ENCODE data around the gene SUN2. TPM values are rescaled to one million over a fixed set of nuclear protein-coding genes. Genes with fewer than 3 reads are reported as not detected.

SUN2 gene
- total and polyA plus RNA-seq, 2 of the 13 experiments (the other 11 are each of a cell fraction or from before 2014, with no cell fraction given), result 45.6 to 56.6 TPM

DNA sequence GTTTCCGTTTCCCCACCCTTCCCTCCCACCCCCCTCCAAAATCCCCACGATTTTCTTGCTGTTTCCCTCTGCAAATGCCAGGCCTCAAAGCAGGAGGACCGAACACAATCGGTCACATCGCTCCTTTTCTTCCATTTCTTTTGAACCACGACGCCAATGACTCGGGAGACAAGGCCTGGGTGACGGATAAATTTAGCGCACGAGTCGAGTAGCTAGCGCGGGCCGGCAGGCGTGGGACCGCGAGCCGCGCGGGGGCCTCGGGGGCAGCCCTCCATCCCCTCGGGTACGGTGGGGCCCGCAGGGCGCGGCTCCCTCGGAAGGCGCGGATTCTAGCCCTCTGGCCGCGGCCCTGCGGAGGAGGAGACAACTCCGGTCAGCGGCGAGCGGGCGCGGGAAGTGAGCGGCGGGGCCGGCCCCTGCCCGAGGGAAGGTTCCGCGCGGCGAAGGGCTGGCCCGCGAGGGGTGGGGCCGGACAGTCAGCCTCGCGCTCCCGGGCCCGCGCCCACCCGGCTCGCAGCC, 55.5 kb downstream of the SUN2 start:
- in situ Hi-C loops (cut with HindIII; ENCODE audit: extremely low pct_ligation_motif_present, low pct_unique_long_range_greater_than_20kb), result no loop called here
- WGBS (ENCODE audit: low lambda C conversion rate), result under 1% methylated on average over 17 of the region's 57 CpGs
- Histone ChIP-seq H3K36me3 (replicated peaks in 1 of 2; ENCODE audit: control insufficient read depth in 1 of 2, insufficient read depth in 2 of 2, low read length in 2 of 2) (no peaks in the 10 kb centered on the region), H3K4me2 (ENCODE audit: low read depth, low read length) (peak overlapping the region; percentile 76), H3K27ac (ENCODE audit: extremely low read length, insufficient read depth, low read length) (peak overlapping the region; percentile 84), H3K4me3 (replicated peaks in 1 of 3; ENCODE audit: insufficient read depth in 1 of 3, low read depth in 2 of 3, low read length in 3 of 3) (peak overlapping the region; percentile 77 to 98 (median 91)), H3K9ac (ENCODE audit: insufficient read depth, low read depth, low read length) (peak overlapping the region; percentile 95), H3K27me3 (ENCODE audit: control insufficient read depth in 1 of 2, insufficient read depth in 2 of 2, low read length in 2 of 2) (no peaks in the 10 kb centered on the region; a peak in 1 of 5 replicates), H3K9me3 (ENCODE audit: low read length) (no peaks in the 10 kb centered on the region), H2AFZ (ENCODE audit: low read length) (no peak overlapping the region), H4K20me1 (ENCODE audit: insufficient read depth, low read length) (peaks cover 5% of the 10 kb centered on the region; the same call in 1 of the 2 replicates), H3K79me2 (ENCODE audit: insufficient read depth, low read length) (peaks cover 37% of the 10 kb centered on the region), H3K4me1 (ENCODE audit: insufficient read depth, low read length) (peaks cover 67% of the 10 kb centered on the region)
- POLR2A ChIA-PET, result interaction anchor here (9.9 kb wide), 1 partner anchor 17 kb away, joined by 102 read pairs; the partner anchor contains the start of gene TOMM22
- peak; percentile 35 for DNase-seq (ENCODE audit: low spot score)
- intact Hi-C loops (cut with micrococcal nuclease; ENCODE audit: unreplicated experiment), result no loop called here
- no TSS peak for BruUV-seq (replicated peaks)
- peak; percentile 32 for ATAC-seq
- no peak for FAIRE-seq
- CTCF ChIA-PET (ENCODE audit: low intra/inter-chr PET ratio, low total read pairs), result no interaction called here
- TF ChIP-seq, protein P1, sequence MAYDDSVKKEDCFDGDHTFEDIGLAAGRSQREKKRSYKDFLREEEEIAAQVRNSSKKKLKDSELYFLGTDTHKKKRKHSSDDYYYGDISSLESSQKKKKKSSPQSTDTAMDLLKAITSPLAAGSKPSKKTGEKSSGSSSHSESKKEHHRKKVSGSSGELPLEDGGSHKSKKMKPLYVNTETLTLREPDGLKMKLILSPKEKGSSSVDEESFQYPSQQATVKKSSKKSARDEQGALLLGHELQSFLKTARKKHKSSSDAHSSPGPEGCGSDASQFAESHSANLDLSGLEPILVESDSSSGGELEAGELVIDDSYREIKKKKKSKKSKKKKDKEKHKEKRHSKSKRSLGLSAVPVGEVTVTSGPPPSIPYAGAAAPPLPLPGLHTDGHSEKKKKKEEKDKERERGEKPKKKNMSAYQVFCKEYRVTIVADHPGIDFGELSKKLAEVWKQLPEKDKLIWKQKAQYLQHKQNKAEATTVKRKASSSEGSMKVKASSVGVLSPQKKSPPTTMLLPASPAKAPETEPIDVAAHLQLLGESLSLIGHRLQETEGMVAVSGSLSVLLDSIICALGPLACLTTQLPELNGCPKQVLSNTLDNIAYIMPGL (CRISPR knock-in tag; IDR thresholded peaks at IDR 0.05; ENCODE audit: borderline replicate concordance in 1 of 2, low read depth in 1 of 2), result 0 out of 4 replicates have a peak, but pooled peaks of 1 of the 2 experiments have one; percentile 15
- TF ChIP-seq ZNF672 (CRISPR knock-in tag; IDR thresholded peaks at IDR 0.05) (no peak), PHF20 (CRISPR knock-in tag; IDR thresholded peaks at IDR 0.05) (0 out of 2 replicates have a peak, but pooled peaks have one; percentile 7), ELF1 (CRISPR knock-in tag; IDR thresholded peaks at IDR 0.05) (no peak), ZNF562 (CRISPR knock-in tag; IDR thresholded peaks at IDR 0.05; ENCODE audit: borderline replicate concordance) (no peak), FOXP1 (IDR thresholded peaks at IDR 0.05) (no peak), FOXP1 (CRISPR knock-in tag; IDR thresholded peaks at IDR 0.05) (no peak), ZNF451 (CRISPR knock-in tag; IDR thresholded peaks at IDR 0.05) (peak; percentile 82; the same call in 1 of the 2 replicates), ZFP90 (CRISPR knock-in tag; IDR thresholded peaks at IDR 0.05; ENCODE audit: borderline replicate concordance) (peak; percentile 6; the same call in 1 of the 2 replicates), HOXA9 (CRISPR knock-in tag; IDR thresholded peaks at IDR 0.05; ENCODE audit: borderline replicate concordance) (0 out of 2 replicates have a peak, but pooled peaks have one; percentile 18), ZNF792 (CRISPR knock-in tag; IDR thresholded peaks at IDR 0.05) (0 out of 2 replicates have a peak, but pooled peaks have one; percentile 7), ZBTB7B (CRISPR knock-in tag; IDR thresholded peaks at IDR 0.05) (no peak), PPARG (CRISPR knock-in tag; conservative IDR thresholded peaks at IDR 0.05) (no peak), HNRNPLL (IDR thresholded peaks at IDR 0.05; ENCODE audit: low read depth, low read length, poor library complexity, severe bottlenecking) (peak; percentile 11)
- TF ChIP-seq, protein P2, sequence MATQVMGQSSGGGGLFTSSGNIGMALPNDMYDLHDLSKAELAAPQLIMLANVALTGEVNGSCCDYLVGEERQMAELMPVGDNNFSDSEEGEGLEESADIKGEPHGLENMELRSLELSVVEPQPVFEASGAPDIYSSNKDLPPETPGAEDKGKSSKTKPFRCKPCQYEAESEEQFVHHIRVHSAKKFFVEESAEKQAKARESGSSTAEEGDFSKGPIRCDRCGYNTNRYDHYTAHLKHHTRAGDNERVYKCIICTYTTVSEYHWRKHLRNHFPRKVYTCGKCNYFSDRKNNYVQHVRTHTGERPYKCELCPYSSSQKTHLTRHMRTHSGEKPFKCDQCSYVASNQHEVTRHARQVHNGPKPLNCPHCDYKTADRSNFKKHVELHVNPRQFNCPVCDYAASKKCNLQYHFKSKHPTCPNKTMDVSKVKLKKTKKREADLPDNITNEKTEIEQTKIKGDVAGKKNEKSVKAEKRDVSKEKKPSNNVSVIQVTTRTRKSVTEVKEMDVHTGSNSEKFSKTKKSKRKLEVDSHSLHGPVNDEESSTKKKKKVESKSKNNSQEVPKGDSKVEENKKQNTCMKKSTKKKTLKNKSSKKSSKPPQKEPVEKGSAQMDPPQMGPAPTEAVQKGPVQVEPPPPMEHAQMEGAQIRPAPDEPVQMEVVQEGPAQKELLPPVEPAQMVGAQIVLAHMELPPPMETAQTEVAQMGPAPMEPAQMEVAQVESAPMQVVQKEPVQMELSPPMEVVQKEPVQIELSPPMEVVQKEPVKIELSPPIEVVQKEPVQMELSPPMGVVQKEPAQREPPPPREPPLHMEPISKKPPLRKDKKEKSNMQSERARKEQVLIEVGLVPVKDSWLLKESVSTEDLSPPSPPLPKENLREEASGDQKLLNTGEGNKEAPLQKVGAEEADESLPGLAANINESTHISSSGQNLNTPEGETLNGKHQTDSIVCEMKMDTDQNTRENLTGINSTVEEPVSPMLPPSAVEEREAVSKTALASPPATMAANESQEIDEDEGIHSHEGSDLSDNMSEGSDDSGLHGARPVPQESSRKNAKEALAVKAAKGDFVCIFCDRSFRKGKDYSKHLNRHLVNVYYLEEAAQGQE (IDR thresholded peaks at IDR 0.05; ENCODE audit: borderline replicate concordance in 1 of 2, low read depth in 1 of 2, low read length in 2 of 2), result no peak
- TF ChIP-seq, protein P3, sequence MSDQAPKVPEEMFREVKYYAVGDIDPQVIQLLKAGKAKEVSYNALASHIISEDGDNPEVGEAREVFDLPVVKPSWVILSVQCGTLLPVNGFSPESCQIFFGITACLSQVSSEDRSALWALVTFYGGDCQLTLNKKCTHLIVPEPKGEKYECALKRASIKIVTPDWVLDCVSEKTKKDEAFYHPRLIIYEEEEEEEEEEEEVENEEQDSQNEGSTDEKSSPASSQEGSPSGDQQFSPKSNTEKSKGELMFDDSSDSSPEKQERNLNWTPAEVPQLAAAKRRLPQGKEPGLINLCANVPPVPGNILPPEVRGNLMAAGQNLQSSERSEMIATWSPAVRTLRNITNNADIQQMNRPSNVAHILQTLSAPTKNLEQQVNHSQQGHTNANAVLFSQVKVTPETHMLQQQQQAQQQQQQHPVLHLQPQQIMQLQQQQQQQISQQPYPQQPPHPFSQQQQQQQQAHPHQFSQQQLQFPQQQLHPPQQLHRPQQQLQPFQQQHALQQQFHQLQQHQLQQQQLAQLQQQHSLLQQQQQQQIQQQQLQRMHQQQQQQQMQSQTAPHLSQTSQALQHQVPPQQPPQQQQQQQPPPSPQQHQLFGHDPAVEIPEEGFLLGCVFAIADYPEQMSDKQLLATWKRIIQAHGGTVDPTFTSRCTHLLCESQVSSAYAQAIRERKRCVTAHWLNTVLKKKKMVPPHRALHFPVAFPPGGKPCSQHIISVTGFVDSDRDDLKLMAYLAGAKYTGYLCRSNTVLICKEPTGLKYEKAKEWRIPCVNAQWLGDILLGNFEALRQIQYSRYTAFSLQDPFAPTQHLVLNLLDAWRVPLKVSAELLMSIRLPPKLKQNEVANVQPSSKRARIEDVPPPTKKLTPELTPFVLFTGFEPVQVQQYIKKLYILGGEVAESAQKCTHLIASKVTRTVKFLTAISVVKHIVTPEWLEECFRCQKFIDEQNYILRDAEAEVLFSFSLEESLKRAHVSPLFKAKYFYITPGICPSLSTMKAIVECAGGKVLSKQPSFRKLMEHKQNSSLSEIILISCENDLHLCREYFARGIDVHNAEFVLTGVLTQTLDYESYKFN (CRISPR knock-in tag; conservative IDR thresholded peaks at IDR 0.05), result no peak

Measured in HepG2 (cell line).